GM19452 (cell line): ENCODE data around the gene TMTC2.

ENCODE experiments used
- ATAC-seq: cut with Tn5 transposase; IDR thresholded peaks from one replicate; pipeline ENCODE4 v1.9.1; 2021; ENCODE audit not compliant: unreplicated experiment

Gene TMTC2

GRCh38 chr12:83121897-83122622 lies 435.4 kb downstream of the TMTC2 start:
- ATAC-seq, result no peak

- ATAC-seq, result no peak
Measured at GRCh38 chr12:83122623-83122934, 435.9 kb downstream of the TMTC2 start.

- ATAC-seq, result no peak
Measured at GRCh38 chr12:83123039-83123438, 436.3 kb downstream of the TMTC2 start.

- ATAC-seq, result no peak
Measured at GRCh38 chr12:83128540-83128939, 441.8 kb downstream of the TMTC2 start.

GRCh38 chr12:83130178-83130577 lies 443.5 kb downstream of the TMTC2 start:
- ATAC-seq, result no peak

- no peak for ATAC-seq
Measured at GRCh38 chr12:83132360-83132759, 445.7 kb downstream of the TMTC2 start.

GRCh38 chr12:83136411-83136810 lies 449.7 kb downstream of the TMTC2 start:
- no peak for ATAC-seq

GRCh38 chr12:83140135-83140534 lies 453.4 kb downstream of the TMTC2 start:
- no peak for ATAC-seq

GRCh38 chr12:83141460-83141994 lies 454.8 kb downstream of the TMTC2 start:
- ATAC-seq, result no peak

GRCh38 chr12:83142914-83143313 lies 456.2 kb downstream of the TMTC2 start:
- no peak for ATAC-seq

GRCh38 chr12:83143950-83144349 lies 457.2 kb downstream of the TMTC2 start:
- no peak for ATAC-seq

GRCh38 chr12:83145325-83145840 lies 458.7 kb downstream of the TMTC2 start:
- no peak for ATAC-seq

- no peak for ATAC-seq
Measured at GRCh38 chr12:83147341-83147740, 460.6 kb downstream of the TMTC2 start.

- ATAC-seq, result no peak
Measured at GRCh38 chr12:83149987-83150386, 463.3 kb downstream of the TMTC2 start.

- ATAC-seq, result no peak
Measured at GRCh38 chr12:83150465-83151189, 463.9 kb downstream of the TMTC2 start.

- ATAC-seq, result no peak
Measured at GRCh38 chr12:83153177-83153576, 466.5 kb downstream of the TMTC2 start.

GRCh38 chr12:83156815-83157214 lies 470.1 kb downstream of the TMTC2 start:
- ATAC-seq, result no peak

- ATAC-seq, result no peak
Measured at GRCh38 chr12:83157604-83158003, 470.9 kb downstream of the TMTC2 start.

GRCh38 chr12:83158613-83159207 lies 472.0 kb downstream of the TMTC2 start:
- ATAC-seq, result no peak

GRCh38 chr12:83161456-83161855 lies 474.8 kb downstream of the TMTC2 start:
- no peak for ATAC-seq

- ATAC-seq, result no peak
Measured at GRCh38 chr12:83168751-83169150, 482.0 kb downstream of the TMTC2 start.

GRCh38 chr12:83172441-83172840 lies 485.7 kb downstream of the TMTC2 start:
- ATAC-seq, result no peak
